ENCODE data around the gene TBCEL.
A peak's percentile ranks its signal among the peaks of the same experiment; 100 is the strongest.

The TBCEL gene

DNA sequence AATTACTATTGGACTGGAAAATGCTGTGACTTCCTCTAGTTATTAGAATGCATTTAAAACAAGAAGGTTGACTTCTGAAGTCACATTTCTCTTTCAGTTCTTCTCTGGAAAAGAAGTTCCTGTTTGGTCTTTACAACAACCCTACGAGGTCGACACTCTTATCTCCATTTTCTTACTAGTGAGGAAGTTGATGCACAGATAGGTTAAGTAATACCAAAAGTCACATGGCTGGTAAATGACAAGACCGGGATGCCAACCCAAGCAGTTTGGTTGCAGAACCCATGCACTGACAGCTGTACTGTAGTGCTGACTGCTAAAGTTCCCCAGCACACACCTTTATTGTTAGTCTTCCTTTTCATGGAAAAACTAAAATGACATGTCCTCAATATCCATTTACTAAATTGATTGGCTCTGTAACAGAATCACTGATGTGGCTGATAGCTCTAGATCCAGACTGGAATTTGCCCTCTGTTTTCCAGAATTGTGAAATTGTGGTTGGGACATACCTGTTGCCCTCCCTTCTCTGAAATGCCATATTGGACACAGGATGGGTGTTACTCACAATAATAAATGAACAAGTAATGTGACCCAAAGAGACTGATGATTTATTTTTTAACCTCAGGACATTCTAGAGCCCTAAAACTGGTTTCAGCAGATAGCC is 67.7 kb downstream of the TBCEL start:
- no peaks in the 10 kb centered on the region for H3K9me3 ChIP-seq (ENCODE audit: control insufficient read depth, low read length)
- no peaks in the 10 kb centered on the region for H3K27me3 ChIP-seq (replicated peaks; ENCODE audit: control insufficient read depth, insufficient read depth, low read length)
- DNase-seq (ENCODE audit: low read depth): no peak
- peaks cover 4% of the 10 kb centered on the region for H3K4me1 ChIP-seq (ENCODE audit: control insufficient read depth, insufficient read depth, low read length)
- H3K4me3 ChIP-seq (ENCODE audit: low read length): no peak overlapping the region
- H3K9ac ChIP-seq (ENCODE audit: low read length): no peak overlapping the region
- H3K36me3 ChIP-seq (ENCODE audit: control insufficient read depth, insufficient read depth, low read length, severe bottlenecking): peaks cover 17% of the 10 kb centered on the region

DNA sequence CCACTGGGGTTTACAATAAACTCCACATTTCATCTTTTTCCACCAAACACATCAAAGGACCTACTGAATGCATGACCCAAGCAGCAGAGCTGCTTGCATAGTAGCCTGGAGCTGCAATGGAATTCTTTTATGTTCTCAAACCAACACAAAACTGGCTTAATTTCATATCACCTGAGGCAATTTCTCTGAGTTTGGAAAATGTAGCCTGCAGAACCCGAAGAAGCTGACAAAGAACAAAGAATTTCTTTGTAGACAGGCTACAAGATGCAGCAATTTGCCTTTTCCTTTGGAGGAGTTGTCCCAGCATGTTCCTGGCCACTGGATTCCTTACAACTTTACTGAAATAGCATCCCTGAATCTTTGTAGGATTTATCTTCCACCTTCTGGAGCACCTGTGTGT is 71.7 kb downstream of the TBCEL start:
- no peak for DNase-seq (ENCODE audit: low read depth)
- Histone ChIP-seq H3K27me3 (replicated peaks; ENCODE audit: control insufficient read depth, insufficient read depth, low read length) (no peaks in the 10 kb centered on the region), H3K9me3 (ENCODE audit: control insufficient read depth, low read length) (no peaks in the 10 kb centered on the region), H3K9ac (ENCODE audit: low read length) (no peak overlapping the region), H3K36me3 (ENCODE audit: control insufficient read depth, insufficient read depth, low read length, severe bottlenecking) (no peaks in the 10 kb centered on the region), H3K4me3 (ENCODE audit: low read length) (no peak overlapping the region), H3K4me1 (ENCODE audit: control insufficient read depth, insufficient read depth, low read length) (peaks cover 2% of the 10 kb centered on the region)

DNA sequence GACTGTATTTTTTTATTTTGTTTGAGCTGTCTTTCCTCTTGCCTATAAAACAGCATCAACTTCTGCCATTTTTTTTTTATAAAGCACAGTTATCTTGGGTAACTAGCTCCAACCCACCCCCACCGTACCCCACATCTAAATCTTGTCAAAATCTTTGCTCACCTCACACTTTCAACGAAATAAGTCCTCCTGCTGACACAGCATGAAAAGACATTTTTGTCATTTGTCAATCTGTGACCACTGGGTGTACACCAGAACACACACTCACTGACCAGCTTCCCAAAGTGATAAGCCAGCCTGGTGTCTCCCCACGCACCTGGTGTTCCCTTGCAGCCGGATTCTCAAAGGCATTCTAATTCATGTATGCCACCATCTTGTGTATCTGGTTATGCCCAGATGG is 75.5 kb downstream of the TBCEL start:
- no peaks in the 10 kb centered on the region for H3K9me3 ChIP-seq (ENCODE audit: control insufficient read depth, low read length)
- no peak overlapping the region for H3K9ac ChIP-seq (ENCODE audit: low read length)
- H3K4me3 ChIP-seq (ENCODE audit: low read length): no peak overlapping the region

DNA sequence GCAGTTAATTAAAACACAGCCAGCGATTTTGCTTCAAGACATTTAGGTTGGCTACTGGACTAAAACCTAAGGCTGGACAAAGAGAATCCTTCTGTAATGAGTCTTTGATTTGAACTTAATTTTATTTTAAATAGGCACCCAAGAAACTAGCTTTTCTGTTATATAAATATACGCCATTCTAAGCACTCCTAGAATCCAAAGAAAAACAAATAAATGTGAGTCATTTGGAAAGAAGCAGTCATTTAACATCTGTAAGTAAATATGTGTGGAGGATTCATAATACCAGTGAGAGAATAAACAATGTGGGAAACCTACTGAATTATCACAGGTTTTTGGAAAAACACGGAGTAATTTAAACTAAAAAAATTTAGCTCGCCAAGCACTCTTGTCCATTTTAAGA is 76.0 kb downstream of the TBCEL start:
- Histone ChIP-seq H3K36me3 (ENCODE audit: control insufficient read depth, insufficient read depth, low read length, severe bottlenecking) (no peaks in the 10 kb centered on the region), H3K27me3 (replicated peaks; ENCODE audit: control insufficient read depth, insufficient read depth, low read length) (no peaks in the 10 kb centered on the region), H3K9ac (ENCODE audit: low read length) (no peak overlapping the region), H3K9me3 (ENCODE audit: control insufficient read depth, low read length) (no peaks in the 10 kb centered on the region), H3K4me3 (ENCODE audit: low read length) (no peak overlapping the region), H3K4me1 (ENCODE audit: control insufficient read depth, insufficient read depth, low read length) (peaks cover 7% of the 10 kb centered on the region)
- DNase-seq (ENCODE audit: low read depth): peak; percentile 57

More for the DNA sequence above, 75.5 kb downstream of the TBCEL start:
- no peak for DNase-seq (ENCODE audit: low read depth)
- no peaks in the 10 kb centered on the region for H3K36me3 ChIP-seq (ENCODE audit: control insufficient read depth, insufficient read depth, low read length, severe bottlenecking)
- H3K4me1 ChIP-seq (ENCODE audit: control insufficient read depth, insufficient read depth, low read length): peaks cover 2% of the 10 kb centered on the region
- no peaks in the 10 kb centered on the region for H3K27me3 ChIP-seq (replicated peaks; ENCODE audit: control insufficient read depth, insufficient read depth, low read length)

DNA sequence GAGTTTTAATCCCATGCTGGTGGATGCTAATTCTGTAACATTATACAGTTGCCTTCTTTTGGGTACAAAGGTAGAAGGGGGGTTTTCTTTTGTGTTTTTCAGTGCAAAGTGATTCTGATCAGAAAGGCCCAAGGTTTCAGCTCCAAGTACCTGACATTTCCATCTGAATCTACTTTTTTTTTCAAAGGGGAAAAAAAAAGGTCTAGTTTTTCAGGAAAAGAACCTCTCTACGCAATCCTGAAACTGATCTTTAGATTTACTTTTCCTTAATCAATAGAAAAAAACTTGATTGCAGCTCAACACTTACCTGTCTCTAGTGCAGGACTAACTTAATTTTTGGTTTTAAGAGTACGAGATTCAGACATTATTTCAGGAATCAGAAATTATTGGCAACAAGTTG is 77.0 kb downstream of the TBCEL start, which contains the start of gene TECTA:
TECTA (plus strand) TSS at position 301 of the 400 bp plus-strand sequence. CDS start 1,423 bp downstream, outside the sequence.
- no peaks in the 10 kb centered on the region for H3K9me3 ChIP-seq (ENCODE audit: control insufficient read depth, low read length)
- no peak within 1 kb of the TSS for H3K9ac ChIP-seq (ENCODE audit: low read length)
- DNase-seq (ENCODE audit: low read depth): no peak
- H3K36me3 ChIP-seq (ENCODE audit: control insufficient read depth, insufficient read depth, low read length, severe bottlenecking): no peaks in the 10 kb centered on the region
- no peaks in the 10 kb centered on the region for H3K27me3 ChIP-seq (replicated peaks; ENCODE audit: control insufficient read depth, insufficient read depth, low read length)
- peaks cover 15% of the 10 kb centered on the region for H3K4me1 ChIP-seq (ENCODE audit: control insufficient read depth, insufficient read depth, low read length)
- H3K4me3 ChIP-seq (ENCODE audit: low read length): no peak within 1 kb of the TSS

DNA sequence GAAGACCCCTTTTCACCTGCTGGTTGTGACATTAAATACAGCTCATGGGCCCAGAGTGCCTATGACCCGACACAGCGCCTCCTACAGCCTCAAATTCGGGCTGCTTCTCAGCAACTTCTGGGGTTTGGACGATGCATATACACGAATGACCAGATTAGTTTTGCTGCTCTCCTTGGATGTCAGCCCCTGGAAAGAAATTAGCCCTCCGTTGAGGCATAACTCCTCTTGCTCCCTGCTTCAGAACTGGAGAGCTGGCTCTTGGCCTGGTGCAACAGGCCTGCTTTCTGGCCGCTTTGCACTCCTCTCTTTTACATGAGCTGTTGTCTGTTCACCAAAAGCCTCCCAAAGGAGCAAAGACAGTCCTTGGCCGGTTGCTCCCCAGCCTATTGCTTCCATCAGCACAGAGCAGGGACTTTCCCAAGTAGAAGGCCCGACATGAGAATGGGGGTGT is 80.4 kb downstream of the TBCEL start:
- Histone ChIP-seq H3K4me3 (ENCODE audit: low read length) (no peak overlapping the region), H3K9ac (ENCODE audit: low read length) (no peak overlapping the region), H3K27me3 (replicated peaks; ENCODE audit: control insufficient read depth, insufficient read depth, low read length) (peaks cover 17% of the 10 kb centered on the region), H3K36me3 (ENCODE audit: control insufficient read depth, insufficient read depth, low read length, severe bottlenecking) (no peaks in the 10 kb centered on the region), H3K4me1 (ENCODE audit: control insufficient read depth, insufficient read depth, low read length) (peaks cover 15% of the 10 kb centered on the region), H3K9me3 (ENCODE audit: control insufficient read depth, low read length) (no peaks in the 10 kb centered on the region)
- no peak for DNase-seq (ENCODE audit: low read depth)

DNA sequence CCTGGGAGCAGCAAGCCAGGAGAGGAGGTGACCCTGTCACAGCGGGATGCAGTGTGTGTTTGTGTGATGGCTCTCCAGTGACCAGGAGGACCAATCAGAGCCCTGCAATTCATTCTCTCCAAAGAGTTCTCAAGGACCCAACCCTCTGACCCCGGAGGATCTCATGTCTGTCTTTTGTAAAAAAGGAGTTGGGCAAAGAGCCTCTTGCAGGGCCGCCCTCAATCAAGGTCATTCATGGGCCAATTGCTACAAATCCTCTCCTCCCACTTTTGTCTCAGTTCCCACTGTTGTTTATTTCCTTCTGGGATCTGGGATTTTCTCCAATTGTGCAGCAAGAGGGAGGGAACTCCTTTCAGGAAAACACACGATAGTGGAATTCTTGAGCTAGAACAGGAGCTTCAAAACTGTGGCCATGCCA is 81.2 kb downstream of the TBCEL start:
- no peak overlapping the region for H3K4me3 ChIP-seq (ENCODE audit: low read length)
- H3K36me3 ChIP-seq (ENCODE audit: control insufficient read depth, insufficient read depth, low read length, severe bottlenecking): no peaks in the 10 kb centered on the region
- peaks cover 15% of the 10 kb centered on the region for H3K4me1 ChIP-seq (ENCODE audit: control insufficient read depth, insufficient read depth, low read length)
- H3K9me3 ChIP-seq (ENCODE audit: control insufficient read depth, low read length): no peaks in the 10 kb centered on the region
- no peak overlapping the region for H3K9ac ChIP-seq (ENCODE audit: low read length)
- peak; percentile 44 for DNase-seq (ENCODE audit: low read depth)
- H3K27me3 ChIP-seq (replicated peaks; ENCODE audit: control insufficient read depth, insufficient read depth, low read length): peaks cover 19% of the 10 kb centered on the region

DNA sequence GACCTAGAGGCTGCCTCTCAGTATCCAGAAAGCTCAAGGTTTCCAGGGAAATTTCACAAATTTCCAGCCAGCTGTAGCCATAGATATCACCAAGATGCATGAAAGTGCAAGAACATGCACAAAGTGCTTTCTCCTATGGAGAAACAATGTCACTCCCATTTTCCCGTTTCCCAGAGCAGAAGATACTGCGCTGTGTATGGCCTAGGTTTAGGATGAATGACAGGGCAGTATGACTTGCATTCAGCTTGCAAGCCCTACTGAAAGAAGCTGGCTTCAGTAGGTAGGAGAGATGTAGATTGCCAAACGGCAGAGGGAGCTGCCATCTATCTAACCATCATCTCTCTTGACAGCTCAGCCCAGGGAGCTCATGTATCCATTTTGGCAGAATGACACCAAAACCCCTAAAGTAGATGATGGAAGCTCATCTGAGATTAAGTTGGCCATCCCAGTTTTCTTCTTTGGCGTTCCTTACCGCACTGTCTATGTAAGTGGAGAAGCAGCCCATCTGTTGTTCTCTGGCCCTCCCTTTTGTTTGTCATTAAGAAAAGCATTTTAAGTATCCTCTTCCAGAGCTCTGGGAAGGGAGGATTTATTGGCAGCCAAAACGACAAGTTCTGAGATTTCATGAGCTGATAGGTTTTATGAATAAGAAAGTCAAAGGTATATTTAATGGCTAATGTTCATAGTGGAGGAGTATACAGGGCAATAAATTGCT is 81.7 kb downstream of the TBCEL start:
- Histone ChIP-seq H3K4me1 (ENCODE audit: control insufficient read depth, insufficient read depth, low read length) (peaks cover 15% of the 10 kb centered on the region), H3K9me3 (ENCODE audit: control insufficient read depth, low read length) (no peaks in the 10 kb centered on the region), H3K4me3 (ENCODE audit: low read length) (no peak overlapping the region), H3K27me3 (replicated peaks; ENCODE audit: control insufficient read depth, insufficient read depth, low read length) (peaks cover 25% of the 10 kb centered on the region), H3K9ac (ENCODE audit: low read length) (no peak overlapping the region), H3K36me3 (ENCODE audit: control insufficient read depth, insufficient read depth, low read length, severe bottlenecking) (no peaks in the 10 kb centered on the region)
- no peak for DNase-seq (ENCODE audit: low read depth)

DNA sequence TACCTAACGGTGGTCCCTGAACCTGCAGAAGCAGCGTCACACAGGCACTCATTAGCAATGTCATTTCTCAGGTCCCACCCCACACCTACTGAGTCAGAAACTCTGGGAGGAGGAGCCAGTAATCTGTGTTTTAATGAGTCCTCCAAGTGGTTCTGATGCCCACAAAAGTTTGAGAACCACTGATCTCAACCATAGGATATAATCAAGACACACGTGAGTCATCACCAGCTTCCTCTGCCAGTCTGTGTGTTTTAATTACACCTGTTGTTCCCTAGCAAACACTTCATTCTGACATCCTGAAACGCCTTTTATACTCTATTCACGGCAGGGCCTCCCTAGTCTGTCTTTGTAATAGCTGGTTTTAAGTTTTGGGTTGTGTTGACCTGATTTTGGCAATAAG is 82.9 kb downstream of the TBCEL start:
- DNase-seq (ENCODE audit: low read depth): no peak
- no peaks in the 10 kb centered on the region for H3K36me3 ChIP-seq (ENCODE audit: control insufficient read depth, insufficient read depth, low read length, severe bottlenecking)
- H3K4me3 ChIP-seq (ENCODE audit: low read length): no peak overlapping the region
- peaks cover 15% of the 10 kb centered on the region for H3K4me1 ChIP-seq (ENCODE audit: control insufficient read depth, insufficient read depth, low read length)
- H3K9me3 ChIP-seq (ENCODE audit: control insufficient read depth, low read length): no peaks in the 10 kb centered on the region
- no peak overlapping the region for H3K9ac ChIP-seq (ENCODE audit: low read length)
- peaks cover 37% of the 10 kb centered on the region for H3K27me3 ChIP-seq (replicated peaks; ENCODE audit: control insufficient read depth, insufficient read depth, low read length)

DNA sequence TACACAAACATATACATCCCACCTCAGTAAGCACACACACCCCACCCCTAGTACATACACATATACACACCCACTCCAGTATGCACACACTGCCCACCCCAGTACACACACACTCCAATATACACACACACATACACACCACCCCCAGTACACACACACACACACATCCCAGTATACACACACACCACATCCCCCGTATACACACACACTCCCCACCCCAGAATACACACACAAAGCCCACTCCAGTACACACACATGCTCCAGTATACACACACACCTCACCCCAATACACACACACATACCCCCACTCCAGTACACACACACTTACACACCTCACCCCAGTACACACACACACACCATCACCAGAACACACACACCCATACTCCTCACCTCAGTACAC is 84.5 kb downstream of the TBCEL start:
- peaks cover 42% of the 10 kb centered on the region for H3K27me3 ChIP-seq (replicated peaks; ENCODE audit: control insufficient read depth, insufficient read depth, low read length)
- peaks cover 15% of the 10 kb centered on the region for H3K4me1 ChIP-seq (ENCODE audit: control insufficient read depth, insufficient read depth, low read length)
- H3K36me3 ChIP-seq (ENCODE audit: control insufficient read depth, insufficient read depth, low read length, severe bottlenecking): no peaks in the 10 kb centered on the region
- H3K4me3 ChIP-seq (ENCODE audit: low read length): no peak overlapping the region
- H3K9me3 ChIP-seq (ENCODE audit: control insufficient read depth, low read length): no peaks in the 10 kb centered on the region
- H3K9ac ChIP-seq (ENCODE audit: low read length): no peak overlapping the region
- DNase-seq (ENCODE audit: low read depth): no peak

DNA sequence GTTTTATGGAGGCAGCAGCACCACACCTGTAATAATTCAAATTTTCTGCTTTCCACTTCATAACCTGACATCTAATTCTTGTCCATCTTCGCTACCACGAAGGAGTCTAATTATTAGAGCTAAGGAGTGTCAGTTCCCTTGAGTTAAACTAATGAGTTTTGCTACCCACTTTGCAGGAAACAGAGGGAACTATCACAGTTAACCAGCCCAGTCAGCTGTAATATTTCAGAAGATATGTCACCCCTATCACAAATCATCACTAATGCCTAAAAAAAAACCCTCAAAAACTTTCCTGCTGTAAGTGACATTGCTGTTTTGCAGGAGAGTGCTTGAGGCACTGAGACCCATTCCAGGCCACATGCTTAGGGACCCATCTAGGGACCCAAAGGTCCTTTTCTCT is 85.6 kb downstream of the TBCEL start:
- H3K9me3 ChIP-seq (ENCODE audit: control insufficient read depth, low read length): no peaks in the 10 kb centered on the region
- DNase-seq (ENCODE audit: low read depth): no peak
- no peaks in the 10 kb centered on the region for H3K36me3 ChIP-seq (ENCODE audit: control insufficient read depth, insufficient read depth, low read length, severe bottlenecking)
- no peak overlapping the region for H3K9ac ChIP-seq (ENCODE audit: low read length)
- peaks cover 42% of the 10 kb centered on the region for H3K27me3 ChIP-seq (replicated peaks; ENCODE audit: control insufficient read depth, insufficient read depth, low read length)
- no peak overlapping the region for H3K4me3 ChIP-seq (ENCODE audit: low read length)
- peaks cover 12% of the 10 kb centered on the region for H3K4me1 ChIP-seq (ENCODE audit: control insufficient read depth, insufficient read depth, low read length)
